ENCODE measurements around the gene TYW1.
A peak's percentile ranks its signal among the peaks of the same experiment; 100 is the strongest.
"Not testable (repeated sequence)": the region's sequence is repeated elsewhere in the genome, so short reads cannot be mapped to it uniquely, and the experiment has no call there.

Gene TYW1

GRCh38 chr7:66994691-66995049 is 2.0 kb upstream of the TYW1 start:
- DNase-seq = peak; percentile 82

DNA sequence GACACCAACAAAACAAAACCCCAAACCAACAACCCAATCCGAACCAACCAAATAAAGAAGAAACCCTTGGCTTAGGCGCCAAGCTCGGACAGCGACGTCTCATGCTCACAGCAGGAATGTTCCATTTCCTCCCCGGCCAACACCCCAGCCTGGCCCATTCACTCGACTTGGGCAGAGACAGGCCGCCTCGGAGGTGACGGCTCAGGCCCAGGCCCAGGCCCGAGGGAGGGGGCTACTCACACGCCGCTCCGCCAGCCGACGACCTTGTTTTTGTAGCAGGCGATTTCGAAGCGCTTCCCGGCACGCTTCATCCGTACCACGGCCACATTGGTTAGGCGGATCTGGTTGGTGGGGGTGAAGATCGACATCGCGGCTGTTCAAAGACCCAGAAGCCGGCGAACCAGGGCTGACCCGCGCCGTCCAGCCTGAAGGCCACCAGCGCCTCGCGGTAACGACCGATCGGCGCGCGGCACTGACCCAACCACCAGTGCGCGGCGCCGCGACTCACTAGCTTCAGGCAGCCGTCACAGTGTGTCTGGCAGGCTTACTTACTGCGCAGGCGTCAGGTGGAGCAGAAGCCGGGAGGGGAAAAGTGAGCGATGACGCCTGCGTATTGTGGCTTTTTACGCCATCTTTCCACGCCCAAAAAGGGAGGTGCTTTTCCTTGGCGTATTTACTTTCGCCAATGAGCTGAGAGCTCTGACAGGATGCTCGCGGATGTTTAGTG is 1.4 kb upstream of the TYW1 start, which contains the start of gene SBDS:
Gene SBDS, minus strand, starts transcription at position 537 of the 727 bp plus-strand sequence. Its CDS starts 169 bp downstream, at position 368.
- DNase-seq = peak; percentile 99

- DNase-seq = peak; percentile 37
Observed at GRCh38 chr7:67000601-67001258, 4.1 kb downstream of the TYW1 start.

GRCh38 chr7:67004145-67004544 is 7.5 kb downstream of the TYW1 start:
- DNase-seq = not testable (repeated sequence)

DNA sequence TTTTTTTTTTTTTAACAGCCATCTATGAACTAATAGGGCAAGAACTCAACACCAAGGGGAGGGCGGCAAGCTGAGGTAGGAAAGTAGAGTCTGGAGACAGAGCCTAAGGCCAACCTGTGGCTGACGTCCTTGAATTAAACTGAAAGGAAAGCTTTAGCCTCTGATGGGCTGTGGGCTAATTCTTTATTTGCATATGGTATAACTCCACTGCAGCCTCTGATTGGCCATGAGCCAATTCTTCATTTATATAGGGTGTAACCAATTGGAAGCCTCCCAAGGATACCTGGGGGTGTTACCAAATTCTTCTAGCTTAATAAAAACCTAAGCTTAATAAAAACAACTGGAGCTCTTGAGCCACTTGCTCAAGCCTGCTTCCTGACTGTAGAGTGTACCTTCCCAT is 10.3 kb downstream of the TYW1 start:
- no peak for DNase-seq

- DNase-seq = no peak
Observed at GRCh38 chr7:67008260-67008659, 11.6 kb downstream of the TYW1 start.

DNA sequence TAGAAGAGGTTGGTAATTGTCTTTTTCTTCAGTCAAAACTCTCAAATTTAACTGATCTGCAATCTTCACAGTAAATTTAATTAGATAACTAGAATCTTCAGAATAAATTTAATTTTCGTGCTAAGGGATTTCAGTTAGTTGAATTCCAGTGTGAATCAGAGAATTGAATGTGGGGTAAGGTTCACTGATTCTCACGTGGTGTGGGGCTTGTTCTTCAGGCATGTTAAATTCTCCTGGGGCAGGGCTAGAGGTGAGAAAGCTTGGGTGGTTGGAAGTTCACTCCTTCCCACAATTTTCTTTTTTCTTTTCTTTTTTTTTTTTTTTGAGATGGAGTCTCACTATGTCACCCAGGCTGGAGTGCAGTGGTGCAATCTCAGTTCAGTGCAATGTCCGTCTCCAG is 13.0 kb downstream of the TYW1 start:
- not testable (repeated sequence) for DNase-seq

GRCh38 chr7:67014076-67014622 is 17.5 kb downstream of the TYW1 start:
- not testable (repeated sequence) for DNase-seq

- not testable (repeated sequence) for DNase-seq
Observed at GRCh38 chr7:67017971-67018370, 21.3 kb downstream of the TYW1 start.

- DNase-seq = no peak
Observed at GRCh38 chr7:67018940-67019339, 22.3 kb downstream of the TYW1 start.

GRCh38 chr7:67019562-67020390 is 23.1 kb downstream of the TYW1 start:
- DNase-seq = no peak

GRCh38 chr7:67021260-67021659 is 24.6 kb downstream of the TYW1 start:
- no peak for DNase-seq

- no peak for DNase-seq
Observed at GRCh38 chr7:67022511-67022910, 25.9 kb downstream of the TYW1 start.

DNA sequence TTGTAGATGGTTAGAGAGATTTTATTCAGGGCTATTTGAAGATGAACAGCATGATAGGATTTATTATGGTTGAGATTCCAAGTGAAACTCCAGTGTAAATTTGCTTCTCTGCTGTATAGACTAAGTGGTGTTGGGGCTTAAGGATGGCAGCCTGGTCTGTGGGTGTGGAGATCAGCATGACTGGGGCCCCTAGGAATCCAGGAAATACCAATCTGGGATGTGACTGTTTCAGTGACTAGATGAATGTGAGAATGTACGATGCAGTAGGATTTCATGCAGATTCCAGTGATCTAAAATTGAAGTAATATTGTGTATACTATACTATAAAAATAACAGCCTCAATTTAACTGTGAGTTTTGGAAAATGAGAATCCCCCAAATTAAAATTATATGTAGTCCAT is 28.8 kb downstream of the TYW1 start:
- DNase-seq = not testable (repeated sequence)

- not testable (repeated sequence) for DNase-seq
Observed at GRCh38 chr7:67031685-67032084, 35.1 kb downstream of the TYW1 start.

GRCh38 chr7:67033251-67033650 is 36.6 kb downstream of the TYW1 start:
- no peak for DNase-seq

- peak; percentile 48 for DNase-seq
Observed at GRCh38 chr7:67036432-67037395, 40.1 kb downstream of the TYW1 start.

DNA sequence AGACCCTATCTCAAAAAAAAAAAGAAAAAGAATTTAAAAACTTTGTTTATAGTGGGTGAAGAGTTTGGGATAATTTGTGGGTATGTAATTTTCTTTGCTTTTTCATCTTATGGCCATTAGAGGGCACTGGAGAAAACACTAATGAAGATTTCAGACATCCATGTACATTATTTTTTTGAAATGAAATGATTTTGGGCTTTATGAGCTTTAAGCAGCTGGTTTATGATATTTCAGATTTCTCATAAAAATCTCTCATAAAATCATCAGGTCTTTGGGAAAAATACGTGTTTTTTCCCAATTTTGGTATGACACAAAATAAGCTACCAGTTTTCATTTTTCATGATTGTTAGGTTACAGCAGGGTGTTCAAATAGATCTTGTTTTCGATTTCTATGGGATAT is 44.2 kb downstream of the TYW1 start:
- DNase-seq = not testable (repeated sequence)

DNA sequence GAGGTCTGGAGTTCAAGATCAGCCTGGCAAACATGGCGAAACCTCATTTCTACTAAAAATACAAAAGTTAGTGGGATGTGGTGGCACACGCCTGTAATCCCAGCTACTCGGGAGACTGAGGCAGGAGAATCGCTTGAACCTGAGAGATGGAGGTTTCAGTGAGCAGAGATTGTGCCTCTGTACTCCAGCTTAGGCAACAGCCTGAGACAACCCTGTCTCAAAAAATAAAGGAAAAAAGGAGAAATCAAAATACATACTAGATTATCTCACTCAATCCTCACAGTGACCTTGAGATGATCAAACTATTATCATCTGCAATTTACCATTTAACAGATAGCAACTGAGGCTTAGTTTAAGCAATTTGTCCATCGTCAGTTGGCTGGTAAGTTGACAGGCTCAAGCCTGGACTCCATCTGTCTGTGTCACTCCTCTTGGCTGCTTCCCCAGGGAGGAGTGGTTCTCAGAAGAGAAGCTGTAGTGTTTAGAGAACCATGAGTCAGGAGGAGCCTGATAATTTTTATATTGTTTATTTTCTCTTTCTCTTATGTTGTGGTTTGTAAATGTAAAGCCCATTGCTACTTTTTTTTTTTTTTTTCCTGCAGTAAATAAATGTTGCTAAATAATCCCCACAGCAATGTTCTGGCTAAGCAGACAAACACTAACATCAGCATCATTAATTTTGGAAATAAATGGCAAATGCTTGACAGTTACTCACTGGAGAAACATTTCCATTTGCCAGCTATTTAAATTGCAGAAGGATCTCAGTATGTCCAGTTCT is 46.3 kb downstream of the TYW1 start:
- DNase-seq = peak; percentile 48

GRCh38 chr7:67043559-67043930 is 46.9 kb downstream of the TYW1 start:
- not testable (repeated sequence) for DNase-seq

- DNase-seq = no peak
Observed at GRCh38 chr7:67045496-67045995, 48.9 kb downstream of the TYW1 start.

All from eye (tissue), 1 donor.